SK-N-SH (cell line): ENCODE measurements around the gene HINFP. TPM values are rescaled to one million over a fixed set of nuclear protein-coding genes. Genes with fewer than 3 reads are reported as not detected.

Experiments used
- CTCF ChIA-PET: fragments of 300-600, 350-600 bp; formaldehyde crosslinking; extraction: SDS; loops from one replicate; lab custom pipeline; 2021; lab: Yijun Ruan, JAX
- POLR2A ChIA-PET: fragments of 350-600 bp; sonication (Branson Sonifier 250); formaldehyde crosslinking; extraction: SDS; loops from one replicate; lab custom pipeline; 2020; ENCODE audit warnings: antibody characterized with exemption, inconsistent platforms; lab: Yijun Ruan, JAX
- DNase-seq: peaks from one replicate; pipeline ENCODE4 v3.0.0; 2012
- H2AFZ ChIP-seq: fragments of 200-600 bp; sonication (generic); 2 replicates; pipeline ENCODE4 v1.8.1; 2016; ENCODE audit warnings: antibody characterized with exemption, mild to moderate bottlenecking, low read depth
- H3F3A ChIP-seq: fragments of 200-600 bp; sonication (generic); replicated peaks from 2 replicates; pipeline ENCODE3; 2016; ENCODE audit warnings: antibody characterized with exemption, mild to moderate bottlenecking; ENCODE audit not compliant: insufficient read depth
- H3K27ac ChIP-seq, 2 experiments: fragments of 200-500 bp in 1 of 2; fragments of 200-600 bp in 1 of 2; sonication (Bioruptor generic) in 1 of 2; sonication (generic), shearing (Covaris generic) in 1 of 2; 2 replicates each; pipeline versions ENCODE4 v1.5.1 to v1.6.1; 2014 to 2016; ENCODE audit warnings: low read depth in 2 of 2, inconsistent platforms in 1 of 2, low read length in 1 of 2, mild to moderate bottlenecking in 1 of 2, mixed read lengths in 1 of 2
- H3K27me3 ChIP-seq: fragments of 200-600 bp; sonication (generic), shearing (Covaris generic); 2 replicates; pipeline ENCODE4 v1.6.1; 2016; ENCODE audit warnings: mixed run types; ENCODE audit not compliant: insufficient read depth
- H3K36me3 ChIP-seq, 2 experiments: fragments of 200-500 bp in 1 of 2; fragments of 200-600 bp in 1 of 2; sonication (Bioruptor generic) in 1 of 2; sonication (generic) in 1 of 2; replicated peaks in 1 of 2; 2 replicates each; pipeline versions ENCODE3 to v1.5.1; 2014 to 2016; ENCODE audit warnings: low read length in 1 of 2, mild to moderate bottlenecking in 1 of 2; ENCODE audit not compliant: insufficient read depth in 2 of 2, control insufficient read depth in 1 of 2
- H3K4me1 ChIP-seq, 2 experiments: fragments of 200-500 bp in 1 of 2; fragments of 200-600 bp in 1 of 2; sonication (Bioruptor generic) in 1 of 2; sonication (generic), shearing (Covaris generic) in 1 of 2; 2 replicates each; pipeline versions ENCODE4 v1.5.1 to v1.6.1; 2014 to 2016; ENCODE audit warnings: low read depth in 1 of 2, low read length in 1 of 2, mixed run types in 1 of 2; ENCODE audit not compliant: insufficient read depth in 2 of 2, control insufficient read depth in 1 of 2
- H3K4me2 ChIP-seq: fragments of 200-600 bp; sonication (generic), shearing (Covaris generic); 2 replicates; pipeline ENCODE4 v1.6.1; 2017; ENCODE audit warnings: mixed run types
- H3K4me3 ChIP-seq, 2 experiments: fragments of 200-500 bp in 1 of 2; fragments of 200-600 bp in 1 of 2; sonication (Bioruptor generic) in 1 of 2; sonication (generic), shearing (Covaris generic) in 1 of 2; 2 replicates each; pipeline versions ENCODE4 v1.5.1 to v1.8.1; 2014 to 2016; ENCODE audit warnings: low read depth in 2 of 2, inconsistent platforms in 1 of 2, low read length in 1 of 2, mild to moderate bottlenecking in 1 of 2, mixed read lengths in 1 of 2, moderate library complexity in 1 of 2
- H3K79me2 ChIP-seq: fragments of 200-600 bp; sonication (generic); 2 replicates; pipeline ENCODE4 v1.8.1; 2017; ENCODE audit warnings: mild to moderate bottlenecking; ENCODE audit not compliant: insufficient read depth
- H3K9ac ChIP-seq: fragments of 200-600 bp; sonication (generic); 2 replicates; pipeline ENCODE4 v1.6.1; 2017; ENCODE audit warnings: mixed run types
- H3K9me2 ChIP-seq: fragments of 200-600 bp; sonication (generic); 2 replicates; pipeline ENCODE4 v1.6.1; 2017; ENCODE audit warnings: mixed run types
- H3K9me3 ChIP-seq: fragments of 200-600 bp; sonication (generic); 2 replicates; pipeline ENCODE4 v1.6.1; 2017; ENCODE audit warnings: mixed run types, mild to moderate bottlenecking, moderate library complexity
- H4K20me1 ChIP-seq: fragments of 200-600 bp; sonication (generic); 2 replicates; pipeline ENCODE4 v1.6.1; 2017; ENCODE audit warnings: mild to moderate bottlenecking, mixed run types; ENCODE audit not compliant: insufficient read depth
- CHD2 ChIP-seq: fragments of 150-350 bp; IDR thresholded peaks from 2 replicates; pipeline ENCODE4 v1.6.1; 2018; ENCODE audit warnings: low read length; ENCODE audit not compliant: partially characterized antibody
- FOXJ3 ChIP-seq: sonication (generic); formaldehyde crosslinking; IDR thresholded peaks from 2 replicates; pipeline ENCODE4 v1.5.1; 2020; ENCODE audit warnings: mild to moderate bottlenecking, missing genetic modification reagents
- GABPA ChIP-seq: IDR thresholded peaks from 2 replicates; pipeline ENCODE4 v1.4.0; 2012; ENCODE audit warnings: low read depth, mild to moderate bottlenecking
- GATA2 ChIP-seq: sonication (generic); formaldehyde crosslinking; IDR thresholded peaks from 2 replicates; pipeline ENCODE4 v1.5.0; 2020; ENCODE audit warnings: mild to moderate bottlenecking, missing genetic modification reagents
- JUND ChIP-seq: IDR thresholded peaks from 2 replicates; pipeline ENCODE4 v1.4.0; 2012
- TCF12 ChIP-seq: IDR thresholded peaks from 2 replicates; pipeline ENCODE4 v1.4.0; 2012
- USF1 ChIP-seq: IDR thresholded peaks from 2 replicates; pipeline ENCODE4 v1.4.0; 2012; ENCODE audit warnings: low read depth, borderline replicate concordance
- USF2 ChIP-seq: fragments of 150-350 bp; IDR thresholded peaks from 2 replicates; pipeline ENCODE4 v1.6.1; 2017; ENCODE audit warnings: antibody characterized with exemption, low read length, low read depth, borderline replicate concordance
- WGBS: methylation state at CpG from one replicate; pipeline ENCODE4 v1.1.6; 2017; ENCODE audit warnings: low lambda C conversion rate; 5-methylcytosine and 5-hydroxymethylcytosine counted together
- polyA plus RNA-seq, 3 experiments: library from polyadenylated mRNA; depleted of rRNA; stranded (reverse); fragments of >200 nt; gene quantifications; 2 replicates each; pipeline ENCODE4 v1.2.3, GENCODE V29; 2012
- TF ChIP-seq, protein P1 (sequence below): IDR thresholded peaks from 2 replicates; pipeline ENCODE4; 2012
- TF ChIP-seq, protein P2 (sequence below): IDR thresholded peaks from 2 replicates; pipeline ENCODE4 v1.6.1; 2012; ENCODE audit warnings: mild to moderate bottlenecking, low read depth, low read length, moderate library complexity

Gene HINFP
- polyA plus RNA-seq, 1 of the 3 experiments (the other 2 are of a cell fraction), result 21.8 TPM

GRCh38 chr11:119120639-119121007, 757 bp upstream of the HINFP start:
- H3K4me1 ChIP-seq, result peaks cover 13 to 17% of the 10 kb centered on the region in 2 experiments; a peak in 3 of 4 replicates
- DNase-seq, result peak; percentile 65
- no peaks in the 10 kb centered on the region for H3K9me3 ChIP-seq
- TF ChIP-seq USF2 (no peak), TCF12 (0 out of 2 replicates have a peak, but pooled peaks have one; percentile 10), JUND (no peak), GATA2 (no peak), USF1 (no peak), FOXJ3 (CRISPR knock-in tag) (no peak), CHD2 (no peak), GABPA (no peak)
- TF ChIP-seq, protein P1, sequence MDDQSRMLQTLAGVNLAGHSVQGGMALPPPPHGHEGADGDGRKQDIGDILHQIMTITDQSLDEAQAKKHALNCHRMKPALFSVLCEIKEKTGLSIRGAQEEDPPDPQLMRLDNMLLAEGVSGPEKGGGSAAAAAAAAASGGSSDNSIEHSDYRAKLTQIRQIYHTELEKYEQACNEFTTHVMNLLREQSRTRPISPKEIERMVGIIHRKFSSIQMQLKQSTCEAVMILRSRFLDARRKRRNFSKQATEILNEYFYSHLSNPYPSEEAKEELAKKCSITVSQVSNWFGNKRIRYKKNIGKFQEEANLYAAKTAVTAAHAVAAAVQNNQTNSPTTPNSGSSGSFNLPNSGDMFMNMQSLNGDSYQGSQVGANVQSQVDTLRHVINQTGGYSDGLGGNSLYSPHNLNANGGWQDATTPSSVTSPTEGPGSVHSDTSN, result 0 out of 2 replicates have a peak, but pooled peaks have one; percentile 3
- TF ChIP-seq, protein P2, sequence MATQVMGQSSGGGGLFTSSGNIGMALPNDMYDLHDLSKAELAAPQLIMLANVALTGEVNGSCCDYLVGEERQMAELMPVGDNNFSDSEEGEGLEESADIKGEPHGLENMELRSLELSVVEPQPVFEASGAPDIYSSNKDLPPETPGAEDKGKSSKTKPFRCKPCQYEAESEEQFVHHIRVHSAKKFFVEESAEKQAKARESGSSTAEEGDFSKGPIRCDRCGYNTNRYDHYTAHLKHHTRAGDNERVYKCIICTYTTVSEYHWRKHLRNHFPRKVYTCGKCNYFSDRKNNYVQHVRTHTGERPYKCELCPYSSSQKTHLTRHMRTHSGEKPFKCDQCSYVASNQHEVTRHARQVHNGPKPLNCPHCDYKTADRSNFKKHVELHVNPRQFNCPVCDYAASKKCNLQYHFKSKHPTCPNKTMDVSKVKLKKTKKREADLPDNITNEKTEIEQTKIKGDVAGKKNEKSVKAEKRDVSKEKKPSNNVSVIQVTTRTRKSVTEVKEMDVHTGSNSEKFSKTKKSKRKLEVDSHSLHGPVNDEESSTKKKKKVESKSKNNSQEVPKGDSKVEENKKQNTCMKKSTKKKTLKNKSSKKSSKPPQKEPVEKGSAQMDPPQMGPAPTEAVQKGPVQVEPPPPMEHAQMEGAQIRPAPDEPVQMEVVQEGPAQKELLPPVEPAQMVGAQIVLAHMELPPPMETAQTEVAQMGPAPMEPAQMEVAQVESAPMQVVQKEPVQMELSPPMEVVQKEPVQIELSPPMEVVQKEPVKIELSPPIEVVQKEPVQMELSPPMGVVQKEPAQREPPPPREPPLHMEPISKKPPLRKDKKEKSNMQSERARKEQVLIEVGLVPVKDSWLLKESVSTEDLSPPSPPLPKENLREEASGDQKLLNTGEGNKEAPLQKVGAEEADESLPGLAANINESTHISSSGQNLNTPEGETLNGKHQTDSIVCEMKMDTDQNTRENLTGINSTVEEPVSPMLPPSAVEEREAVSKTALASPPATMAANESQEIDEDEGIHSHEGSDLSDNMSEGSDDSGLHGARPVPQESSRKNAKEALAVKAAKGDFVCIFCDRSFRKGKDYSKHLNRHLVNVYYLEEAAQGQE, result no peak
- H3K9ac ChIP-seq, result peak overlapping the region; percentile 63
- H3K4me2 ChIP-seq, result peak overlapping the region; percentile 81
- no peaks in the 10 kb centered on the region for H3K9me2 ChIP-seq
- no peaks in the 10 kb centered on the region for H4K20me1 ChIP-seq
- H3K36me3 ChIP-seq, result peaks cover 5 to 24% of the 10 kb centered on the region in 2 experiments
- 13% methylated on average over 5 of the region's 5 CpGs for WGBS
- CTCF ChIA-PET, result interaction anchor here (0.9 to 1.3 kb wide), 4 partner anchors 14 to 431 kb away, joined by 3 to 6 read pairs (median 4); no protein-coding TSS in a partner anchor
- POLR2A ChIA-PET, result interaction anchor here (1.5 kb wide), 2 partner anchors 9 to 14 kb away, joined by 9 to 11 read pairs; partner anchors contain the start of gene C2CD2L
- peaks cover 39% of the 10 kb centered on the region for H3K79me2 ChIP-seq
- H3K4me3 ChIP-seq, result peak overlapping the region; percentile 48 to 62
- peak overlapping the region; percentile 89 for H2AFZ ChIP-seq
- H3F3A ChIP-seq, result peaks cover 12% of the 10 kb centered on the region
- H3K27me3 ChIP-seq, result no peaks in the 10 kb centered on the region
- H3K27ac ChIP-seq, result peak overlapping the region; percentile 55 to 92; a peak in 3 of 4 replicates
